Right cardiac atrium (tissue), 5 donors: ENCODE results near the gene KDM4C. TPM values are rescaled to one million over a fixed set of nuclear protein-coding genes. Genes with fewer than 3 reads are reported as not detected.

Experiments used
- ATAC-seq, 2 donors: fragments of 200-7000 bp; cut with Tn5 transposase; one replicate each; pipeline versions ENCODE4 v1.8.0 to v1.9.1; 2020; ENCODE audit warnings: moderate library complexity in 2 of 2, mild to moderate bottlenecking in 1 of 2
- DNase-seq, 3 donors: peaks; one replicate each; pipeline ENCODE4 v3.0.0-alpha.2; 2020
- H3K27ac ChIP-seq: one replicate; pipeline ENCODE4 v1.5.1; 2013; ENCODE audit warnings: mild to moderate bottlenecking, low read length, control low read depth, moderate library complexity
- H3K27me3 ChIP-seq: one replicate; pipeline ENCODE4 v1.6.1; 2013; ENCODE audit not compliant: control insufficient read depth, insufficient read depth
- H3K4me1 ChIP-seq: one replicate; pipeline ENCODE4 v1.6.1; 2013; ENCODE audit warnings: low read length; ENCODE audit not compliant: control insufficient read depth, insufficient read depth
- H3K4me3 ChIP-seq: one replicate; pipeline ENCODE4 v1.5.1; 2013; ENCODE audit warnings: low read length, control low read depth
- H3K9me3 ChIP-seq: one replicate; pipeline ENCODE4 v1.6.1; 2013; ENCODE audit warnings: low read length; ENCODE audit not compliant: control insufficient read depth
- WGBS: extraction: QIAGEN DNeasy Blood & Tissue Kit; methylation state at CpG from one replicate; pipeline ENCODE4 v1.1.7; 2013; 5-methylcytosine and 5-hydroxymethylcytosine counted together
- intact Hi-C, 4 donors: fragments of 100-400 bp; cut with DNase I; formaldehyde crosslinking; loops; one replicate each; pipeline versions ENCODE4 v1.11.0 to v1.14.0; 2022 to 2023
- polyA plus RNA-seq: library from polyadenylated mRNA; stranded (reverse); fragments of 200-250 nt; gene quantifications from one replicate; pipeline ENCODE4 v1.2.3, GENCODE V29; 2013
- total RNA-seq, 4 donors: library from RNA; stranded (reverse); fragmentation: NEBNext Ultra II Directional; extraction: Animal tissue kit (Norgen Biotek cat#: 25700); gene quantifications; one replicate each; pipeline ENCODE4 v1.2.1, GENCODE V29; 2021
- donor health status: healthy with polysubstance abuse.
- donor health status: DM: no; HTN: yes; CAD: no.
- donor health status: DM: no; HTN: no; CAD: no.
- donor health status: DM: no; HTN: yes; CAD: no; lungs with severe emphysema.
- donor health status: DM: yes; HTN: yes; CAD: no.

Gene KDM4C
- total and polyA plus RNA-seq, 5 donors: 6.4 to 20.6 (median 17.1) TPM

DNA sequence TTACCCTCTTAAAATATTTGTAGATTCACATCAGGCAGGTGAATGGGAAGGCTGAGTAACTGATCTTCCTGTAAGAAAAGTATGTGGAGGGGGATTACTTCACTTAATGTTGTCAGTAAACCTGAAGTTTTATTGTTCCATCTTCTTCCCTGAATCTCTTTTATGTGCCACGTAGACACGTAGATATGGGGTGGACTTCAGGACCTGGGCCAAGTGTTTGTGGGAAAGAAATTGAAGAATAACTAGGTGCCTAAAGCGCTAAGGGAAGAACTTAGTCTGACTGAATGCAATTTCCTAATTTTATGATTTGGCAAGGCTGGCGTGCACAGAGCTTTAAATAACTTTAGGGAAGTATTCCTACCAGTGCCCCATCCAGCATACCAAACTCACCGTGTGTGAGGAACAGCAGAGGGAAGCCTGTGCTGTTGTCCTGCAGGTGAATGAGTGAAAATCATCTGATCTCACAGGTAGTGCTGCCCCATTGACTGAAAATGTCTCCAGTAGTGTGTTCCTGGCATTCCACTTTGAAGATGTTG lies 323.4 kb downstream of the KDM4C start:
- WGBS: 68% methylated on average over 5 of the region's 5 CpGs
- H3K4me1 ChIP-seq: no peaks in the 10 kb centered on the region
- H3K27ac ChIP-seq: no peak overlapping the region
- H3K4me3 ChIP-seq: no peak overlapping the region
- no peaks in the 10 kb centered on the region for H3K27me3 ChIP-seq
- ATAC-seq (no peak), DNase-seq (no peak)
- H3K9me3 ChIP-seq: no peaks in the 10 kb centered on the region
- intact Hi-C loops: no loop called here

DNA sequence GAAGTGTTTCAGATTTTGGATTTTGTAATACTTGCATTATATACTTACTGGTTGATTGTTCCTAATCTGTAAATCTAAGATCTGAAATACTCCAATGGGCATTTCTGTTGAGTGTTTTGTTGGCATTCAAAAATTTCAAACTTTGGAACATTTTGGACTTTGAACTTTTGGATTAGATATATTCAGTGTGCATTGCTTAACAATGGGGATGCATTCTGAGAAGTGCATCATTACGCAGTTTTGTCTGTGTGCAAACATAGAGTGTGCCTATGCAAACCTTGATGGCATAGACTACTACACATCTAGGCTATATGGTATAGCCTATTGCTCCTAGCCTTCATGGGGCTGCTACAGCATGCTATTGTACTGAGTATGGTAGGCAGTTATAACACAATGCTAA lies 325.4 kb downstream of the KDM4C start:
- 97% methylated on average over 1 of the region's 1 CpG for WGBS
- ATAC-seq: no peak
- Histone ChIP-seq H3K27ac (no peak overlapping the region), H3K27me3 (no peaks in the 10 kb centered on the region), H3K4me1 (no peaks in the 10 kb centered on the region), H3K9me3 (no peaks in the 10 kb centered on the region), H3K4me3 (no peak overlapping the region)
- no peak for DNase-seq
- intact Hi-C loops: no loop called here

DNA sequence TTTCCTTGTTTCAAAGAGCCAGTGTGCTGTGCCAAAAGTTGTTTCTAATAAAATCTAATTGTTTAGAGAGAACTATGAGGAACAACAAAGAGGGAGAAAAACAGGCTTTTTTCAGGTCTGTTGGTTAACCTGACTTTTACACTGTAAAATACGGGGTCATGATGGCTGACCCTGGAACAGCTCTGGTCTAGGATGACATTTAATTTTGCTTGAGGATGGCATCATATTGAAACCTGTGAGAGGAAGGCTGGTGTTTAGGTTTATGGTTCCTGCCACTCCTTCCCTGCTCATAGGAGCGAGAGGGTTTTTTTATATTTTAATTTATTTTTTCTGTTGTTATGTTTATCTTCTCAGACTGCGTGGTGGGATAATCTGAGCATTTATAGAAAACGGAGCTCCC lies 327.6 kb downstream of the KDM4C start:
- Histone ChIP-seq H3K4me3 (no peak overlapping the region), H3K27ac (no peak overlapping the region), H3K4me1 (no peaks in the 10 kb centered on the region), H3K9me3 (no peaks in the 10 kb centered on the region), H3K27me3 (no peaks in the 10 kb centered on the region)
- WGBS: 90% methylated on average over 4 of the region's 4 CpGs
- DNase-seq (no peak), ATAC-seq (no peak)
- intact Hi-C loops: no loop called here

DNA sequence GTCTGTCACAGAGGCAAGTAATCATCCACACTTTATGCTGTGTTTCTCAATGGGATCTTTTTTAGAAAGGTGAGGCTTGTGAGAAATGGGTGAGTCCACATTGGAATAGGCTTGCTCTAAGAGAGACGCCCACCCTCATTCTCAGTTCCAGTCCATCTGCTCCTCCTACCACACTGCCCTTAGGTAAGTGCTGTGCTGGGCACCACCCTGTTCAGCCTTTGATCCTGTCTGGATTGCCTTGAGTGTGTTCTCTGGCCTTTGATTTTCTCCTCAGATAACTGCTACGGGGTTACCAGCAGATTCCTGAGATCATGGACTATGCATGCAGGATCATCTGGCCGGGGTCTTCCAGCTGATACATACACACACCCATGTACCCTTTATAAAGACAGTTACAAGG lies 328.6 kb downstream of the KDM4C start:
- no peaks in the 10 kb centered on the region for H3K4me1 ChIP-seq
- intact Hi-C loops: no loop called here
- no peak overlapping the region for H3K27ac ChIP-seq
- 98% methylated on average over 3 of the region's 3 CpGs for WGBS
- H3K9me3 ChIP-seq: no peaks in the 10 kb centered on the region
- H3K27me3 ChIP-seq: no peaks in the 10 kb centered on the region
- no peak overlapping the region for H3K4me3 ChIP-seq
- no peak for ATAC-seq
- no peak for DNase-seq

DNA sequence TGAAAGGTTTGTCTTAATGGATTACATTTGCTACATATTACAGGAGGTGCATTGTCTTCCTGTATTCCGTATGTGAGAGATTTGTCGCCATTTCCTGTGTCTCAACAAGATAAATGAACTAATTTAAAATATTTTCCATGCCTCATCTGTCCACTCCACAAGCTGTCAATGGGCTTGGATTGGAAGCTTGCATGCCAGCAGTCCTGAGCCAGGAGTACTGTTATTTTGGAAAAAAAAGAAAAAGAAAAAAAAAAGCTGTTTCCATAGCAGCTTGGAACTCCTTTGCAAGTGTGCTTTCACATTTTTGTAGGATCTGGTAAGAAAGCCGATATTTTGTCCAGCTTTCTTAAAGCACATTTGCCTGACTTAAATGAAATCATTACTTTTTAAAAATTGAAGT lies 330.8 kb downstream of the KDM4C start:
- Histone ChIP-seq H3K4me3 (no peak overlapping the region), H3K9me3 (no peaks in the 10 kb centered on the region), H3K4me1 (no peaks in the 10 kb centered on the region), H3K27ac (no peak overlapping the region), H3K27me3 (no peaks in the 10 kb centered on the region)
- DNase-seq: peak in 2 of 3 donors; percentile 23 to 54
- peak; percentile 69 to 77 for ATAC-seq
- intact Hi-C loops: no loop called here
- WGBS: 44% methylated on average over 3 of the region's 3 CpGs

DNA sequence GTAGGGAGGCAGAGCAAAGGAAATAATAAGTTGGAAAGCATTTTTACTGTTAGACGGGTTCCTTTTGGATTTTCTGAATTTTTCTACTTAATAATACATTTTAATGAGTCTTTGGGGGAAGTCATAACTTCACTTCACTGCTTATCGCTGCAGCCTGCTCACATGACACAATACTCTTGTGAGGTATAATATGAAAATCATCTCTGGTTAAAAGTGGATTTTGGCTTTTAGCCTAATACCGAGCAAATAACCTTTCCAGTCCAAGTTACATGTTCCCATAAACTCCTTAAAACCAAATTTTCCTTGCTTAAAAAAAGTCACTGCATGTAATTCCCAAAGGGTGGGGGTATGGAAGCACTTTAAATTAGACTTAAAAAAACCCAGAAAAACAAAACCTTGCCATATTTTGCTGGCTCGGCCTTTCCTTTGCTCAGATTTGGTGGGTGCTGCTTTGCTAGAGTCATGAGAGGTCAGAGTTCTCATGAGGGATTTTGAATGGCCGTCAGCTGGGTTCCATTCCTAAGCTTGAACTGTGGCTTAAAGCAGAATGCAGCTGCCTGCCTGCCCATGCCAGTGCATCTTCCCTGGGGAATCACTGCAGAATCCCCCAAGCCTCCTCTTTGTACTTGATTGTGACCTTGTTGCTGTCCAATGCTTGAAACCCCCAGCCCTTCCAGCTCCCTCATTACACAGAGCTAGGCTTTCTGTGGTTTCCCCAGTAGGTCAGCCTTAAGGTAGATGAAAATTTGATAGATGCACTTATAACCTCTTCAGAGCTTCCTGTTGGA lies 331.8 kb downstream of the KDM4C start:
- H3K4me1 ChIP-seq: no peaks in the 10 kb centered on the region
- ATAC-seq (no peak), DNase-seq (no peak)
- WGBS: 55% methylated on average over 5 of the region's 5 CpGs
- intact Hi-C loops: no loop called here
- H3K9me3 ChIP-seq: no peaks in the 10 kb centered on the region
- no peak overlapping the region for H3K4me3 ChIP-seq
- no peak overlapping the region for H3K27ac ChIP-seq
- no peaks in the 10 kb centered on the region for H3K27me3 ChIP-seq

DNA sequence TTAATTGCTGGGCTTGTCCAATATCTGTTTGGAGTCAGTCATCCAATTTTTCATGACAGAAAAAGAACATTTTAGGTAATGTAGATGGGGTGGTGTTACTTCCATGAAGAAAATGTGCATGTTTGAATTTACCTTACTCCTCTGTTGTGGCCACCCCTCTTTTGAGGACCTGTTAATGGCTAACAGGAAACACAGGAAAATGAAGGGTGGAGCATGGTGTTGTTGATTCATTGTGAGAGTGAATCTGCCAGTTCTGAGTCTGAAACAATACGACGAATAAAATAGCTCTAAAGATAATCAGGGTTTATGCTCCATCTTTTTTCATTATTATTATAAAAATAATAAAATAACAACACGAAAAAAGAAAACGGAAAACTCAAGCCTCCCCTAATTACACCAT lies 335.3 kb downstream of the KDM4C start:
- DNase-seq: no peak
- WGBS: 79% methylated on average over 4 of the region's 4 CpGs
- H3K27me3 ChIP-seq: no peaks in the 10 kb centered on the region
- H3K4me1 ChIP-seq: peaks cover 4% of the 10 kb centered on the region
- intact Hi-C loops: no loop called here
- H3K27ac ChIP-seq: no peak overlapping the region
- H3K9me3 ChIP-seq: no peaks in the 10 kb centered on the region
- no peak for ATAC-seq
- no peak overlapping the region for H3K4me3 ChIP-seq

DNA sequence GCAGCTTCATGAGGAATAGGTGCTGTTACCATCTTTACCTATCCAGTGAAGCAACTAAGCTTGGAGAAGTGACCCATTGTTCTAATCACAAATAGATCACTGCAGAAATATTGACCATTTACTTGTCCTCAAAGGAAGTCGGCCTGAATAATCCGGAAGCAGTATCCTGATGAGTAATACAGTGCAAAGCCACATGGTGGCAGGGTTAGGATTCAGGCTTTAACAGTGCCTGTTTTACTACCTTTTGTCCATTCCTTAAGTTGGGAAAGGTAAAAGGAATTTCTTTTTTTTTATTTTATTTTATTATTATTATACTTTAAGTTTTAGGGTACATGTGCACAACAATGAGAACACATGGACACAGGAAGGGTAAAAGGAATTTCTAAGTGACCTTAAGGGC lies 336.3 kb downstream of the KDM4C start:
- 74% methylated on average over 2 of the region's 2 CpGs for WGBS
- H3K27me3 ChIP-seq: no peaks in the 10 kb centered on the region
- H3K27ac ChIP-seq: no peak overlapping the region
- no peaks in the 10 kb centered on the region for H3K9me3 ChIP-seq
- intact Hi-C loops: no loop called here
- no peak overlapping the region for H3K4me3 ChIP-seq
- no peak for ATAC-seq
- DNase-seq: no peak
- H3K4me1 ChIP-seq: peaks cover 4% of the 10 kb centered on the region

DNA sequence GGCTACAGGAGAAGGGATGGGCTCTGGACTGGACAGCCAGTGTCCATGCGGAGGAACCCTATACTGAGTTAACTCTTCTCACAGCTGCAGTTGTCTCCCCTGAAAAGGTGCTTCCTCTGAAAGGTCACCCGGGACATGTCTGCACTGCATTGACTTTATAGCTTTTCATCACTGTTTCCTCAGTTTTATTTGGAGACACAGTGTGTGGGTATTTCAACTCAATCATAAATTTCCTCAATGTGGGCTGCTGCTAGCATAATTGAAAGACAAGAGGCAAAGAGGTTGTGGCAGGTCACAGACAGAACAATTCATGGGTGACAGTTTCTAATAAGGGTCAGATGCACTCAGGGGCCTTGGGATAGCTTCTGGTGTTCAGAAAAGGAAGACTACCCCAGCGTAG lies 336.8 kb downstream of the KDM4C start:
- DNase-seq: no peak
- Histone ChIP-seq H3K27me3 (no peaks in the 10 kb centered on the region), H3K4me3 (no peak overlapping the region), H3K27ac (no peak overlapping the region), H3K9me3 (no peaks in the 10 kb centered on the region), H3K4me1 (peaks cover 4% of the 10 kb centered on the region)
- 90% methylated on average over 3 of the region's 3 CpGs for WGBS
- intact Hi-C loops: no loop called here
- ATAC-seq: no peak

DNA sequence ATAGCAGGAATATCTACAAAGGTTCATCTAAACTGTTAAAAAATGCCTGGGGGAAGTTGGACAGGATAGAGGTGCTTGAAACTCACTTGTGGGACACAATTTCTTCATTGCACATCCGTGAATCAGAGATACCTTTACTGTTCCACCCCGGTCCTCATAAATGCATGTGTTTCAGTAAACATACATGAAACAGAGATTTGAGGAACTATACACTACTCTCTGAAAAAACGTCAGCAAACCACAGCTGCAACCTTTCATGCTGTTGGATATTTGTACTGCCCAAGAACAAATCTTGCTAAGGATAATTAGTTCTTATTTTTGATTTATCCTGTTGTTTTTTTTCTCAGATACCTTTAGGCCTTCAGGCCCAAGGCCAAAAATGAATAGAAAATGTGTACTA lies 337.3 kb downstream of the KDM4C start:
- H3K4me3 ChIP-seq: no peak overlapping the region
- intact Hi-C loops: no loop called here
- ATAC-seq: no peak
- H3K4me1 ChIP-seq: peaks cover 4% of the 10 kb centered on the region
- 84% methylated on average over 3 of the region's 3 CpGs for WGBS
- no peak overlapping the region for H3K27ac ChIP-seq
- no peak for DNase-seq
- H3K27me3 ChIP-seq: no peaks in the 10 kb centered on the region
- no peaks in the 10 kb centered on the region for H3K9me3 ChIP-seq

DNA sequence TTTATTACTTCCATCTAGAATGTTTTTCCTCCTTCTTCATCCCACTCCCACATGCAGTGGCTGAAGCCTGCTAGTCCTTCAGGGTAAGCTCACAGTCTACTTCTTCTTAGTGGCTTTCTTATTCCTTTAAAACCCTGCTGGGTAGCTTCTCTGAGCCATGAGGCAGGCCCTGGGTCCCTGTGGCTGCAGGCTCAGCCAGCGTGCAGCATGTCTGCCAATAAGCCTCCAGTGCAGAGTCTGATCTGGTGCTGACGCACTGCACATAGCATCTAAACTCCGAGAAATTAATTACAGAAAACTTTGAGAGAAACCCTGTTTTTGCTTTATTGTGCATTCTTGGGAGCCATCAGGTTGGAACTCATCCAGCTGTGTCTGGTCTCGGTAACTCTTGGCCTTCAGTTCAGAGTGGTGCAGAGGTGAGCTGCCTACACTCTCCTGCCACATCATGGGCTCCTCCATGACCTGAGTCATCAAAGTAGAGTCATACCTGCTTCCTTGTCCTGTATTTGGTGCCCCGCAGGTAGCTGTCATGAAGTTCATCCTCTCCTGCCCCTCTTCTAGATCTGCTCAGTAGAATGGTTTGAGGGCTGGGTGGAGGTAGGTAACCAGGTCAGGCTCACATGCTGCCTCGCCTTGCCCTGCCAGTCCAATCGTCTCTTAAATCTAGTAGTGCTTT lies 339.4 kb downstream of the KDM4C start:
- no peak overlapping the region for H3K27ac ChIP-seq
- peak; percentile 16 to 64 for ATAC-seq

More for the DNA sequence above, 339.4 kb downstream of the KDM4C start:
- H3K4me1 ChIP-seq: peaks cover 4% of the 10 kb centered on the region
- no peak overlapping the region for H3K4me3 ChIP-seq
- H3K9me3 ChIP-seq: no peaks in the 10 kb centered on the region
- WGBS: 77% methylated on average over 7 of the region's 7 CpGs
- H3K27me3 ChIP-seq: no peaks in the 10 kb centered on the region
- peak in 2 of 3 donors; percentile 55 to 64 for DNase-seq
- intact Hi-C loops: no loop called here
